WI38 (cell line): ENCODE measurements around the gene STEAP3.

ENCODE experiments used
- H3K4me3 ChIP-seq: 2 replicates; pipeline ENCODE4 v1.5.1; 2011; ENCODE audit warnings: low read depth, mild to moderate bottlenecking, control low read depth, low read length
- CTCF ChIP-seq: IDR thresholded peaks from 2 replicates; pipeline ENCODE4 v1.5.1; 2012; ENCODE audit warnings: low read depth, mild to moderate bottlenecking, control low read depth, low read length

The STEAP3 gene

GRCh38 chr2:119247844-119248271 lies 24.2 kb downstream of the STEAP3 start:
- no peak for TF ChIP-seq CTCF
- no peak overlapping the region for H3K4me3 ChIP-seq

GRCh38 chr2:119248311-119248710 lies 24.7 kb downstream of the STEAP3 start:
- no peak for TF ChIP-seq CTCF
- no peak overlapping the region for H3K4me3 ChIP-seq

DNA sequence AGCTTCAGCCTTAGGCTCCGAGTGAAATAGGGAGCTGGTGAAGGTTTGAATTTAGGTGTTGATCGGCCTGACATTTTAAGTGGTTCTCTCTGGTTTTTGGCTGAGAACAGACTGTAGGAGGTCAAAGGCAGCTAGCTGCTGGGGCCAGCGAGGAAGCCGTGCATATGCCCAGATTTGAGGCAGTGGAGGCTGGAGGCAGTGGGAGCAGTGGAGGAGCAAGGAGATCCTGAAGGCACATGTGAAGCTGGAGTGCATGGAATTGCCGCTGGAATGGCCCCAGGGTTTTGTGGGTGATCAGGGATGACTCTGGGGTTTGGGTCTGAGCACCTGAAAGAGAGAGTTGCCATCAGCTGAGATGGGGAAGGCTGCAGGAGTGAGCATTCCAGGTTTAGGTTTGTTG lies 25.1 kb downstream of the STEAP3 start:
- no peak overlapping the region for H3K4me3 ChIP-seq
- TF ChIP-seq CTCF = no peak

DNA sequence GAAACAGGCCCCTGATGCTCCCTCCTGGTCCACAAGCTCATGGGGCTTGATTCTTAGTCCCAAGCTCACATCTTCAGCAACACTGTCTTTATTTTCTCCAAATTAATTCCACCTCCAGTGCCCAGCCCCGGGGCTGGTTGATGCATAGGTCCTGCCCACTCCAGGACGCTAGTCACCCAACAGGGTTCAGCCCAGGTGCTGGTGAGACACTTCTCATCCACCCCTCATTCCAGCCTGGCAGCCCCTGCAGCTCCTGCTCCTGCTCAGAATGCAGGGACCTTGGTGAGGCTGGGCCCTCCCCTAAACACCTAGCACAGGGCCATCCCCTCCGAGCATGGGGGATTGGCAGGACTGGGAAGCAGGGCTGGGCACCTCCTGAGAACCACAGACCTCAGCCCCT lies 25.7 kb downstream of the STEAP3 start:
- no peak overlapping the region for H3K4me3 ChIP-seq

DNA sequence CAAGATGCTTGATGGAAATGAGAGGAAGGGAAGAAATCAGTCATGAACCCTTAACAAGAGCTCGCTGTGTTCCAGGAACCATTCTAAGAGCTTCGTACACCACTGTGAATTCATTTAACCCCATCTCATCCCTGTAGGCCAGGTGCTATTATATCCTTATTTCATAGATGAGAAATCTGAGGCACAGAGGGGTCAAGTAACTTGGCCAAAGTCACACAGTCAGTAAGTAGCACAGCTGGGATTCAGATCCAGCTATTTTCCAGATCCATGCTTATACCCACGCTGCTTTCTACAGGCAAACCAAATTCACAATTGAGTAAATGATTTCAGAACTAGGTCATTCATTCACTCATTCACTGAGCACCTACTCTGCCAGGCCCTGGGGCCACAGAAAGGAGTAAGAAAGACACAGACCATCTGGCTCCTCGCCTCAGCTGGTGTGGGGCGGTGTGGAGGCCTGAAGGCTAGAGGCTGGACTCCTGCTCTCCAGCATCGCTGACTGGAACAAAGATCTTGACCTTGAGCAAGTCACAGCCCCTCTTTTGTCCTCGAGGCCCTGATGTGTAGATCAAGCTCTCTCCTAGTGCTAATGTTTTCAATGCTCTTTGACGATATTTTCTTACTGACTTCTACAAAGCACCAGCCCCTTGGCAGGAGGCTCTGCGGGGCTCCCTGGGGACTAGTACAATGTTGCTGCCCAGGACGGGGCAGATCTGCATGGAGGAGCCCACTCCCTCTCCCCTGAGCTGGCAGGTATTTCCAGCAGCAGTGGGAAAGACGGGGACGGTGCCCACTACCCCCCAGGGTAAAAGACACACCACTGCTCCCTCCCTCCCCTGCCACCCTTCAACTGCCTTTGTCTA lies 26.5 kb downstream of the STEAP3 start:
- no peak overlapping the region for H3K4me3 ChIP-seq

More for the DNA sequence above, 25.7 kb downstream of the STEAP3 start:
- TF ChIP-seq CTCF = no peak

GRCh38 chr2:119250718-119251290 lies 27.2 kb downstream of the STEAP3 start:
- TF ChIP-seq CTCF = no peak
- no peak overlapping the region for H3K4me3 ChIP-seq

More for the DNA sequence above, 26.5 kb downstream of the STEAP3 start:
- no peak for TF ChIP-seq CTCF

GRCh38 chr2:119251652-119252051 lies 28.0 kb downstream of the STEAP3 start:
- no peak overlapping the region for H3K4me3 ChIP-seq
- no peak for TF ChIP-seq CTCF
